H1 (cell line): Measurements from ENCODE around the gene SBSN. TPM values are rescaled to one million over a fixed set of nuclear protein-coding genes. Genes with fewer than 3 reads are reported as not detected.

Experiments
- FOSL1 ChIP-seq: IDR thresholded peaks from 2 replicates; pipeline ENCODE4 v1.6.1; 2011; ENCODE audit warnings: mild to moderate bottlenecking, low read depth, low read length, moderate library complexity; ENCODE audit not compliant: insufficient read depth
- POLR2AphosphoS5 ChIP-seq: IDR thresholded peaks from 2 replicates; pipeline ENCODE4 v1.6.1; 2011; ENCODE audit warnings: low read depth, low read length
- SP1 ChIP-seq: IDR thresholded peaks from 2 replicates; pipeline ENCODE4 v1.6.1; 2011; ENCODE audit warnings: low read depth, low read length
- TAF1 ChIP-seq: IDR thresholded peaks from 2 replicates; pipeline ENCODE4 v1.6.1; 2011; ENCODE audit warnings: mild to moderate bottlenecking, low read depth, low read length
- polyA plus RNA-seq, 7 experiments: library from polyadenylated mRNA; depleted of rRNA in 3 of 7; stranded (reverse) in 5 of 7; unstranded in 2 of 7; fragments of >200 nt in 5 of 7; fragments of 200-250 nt in 2 of 7; gene quantifications; 1 replicate in 5 of 7; 2 replicates in 1 of 7; 4 replicates in 1 of 7; pipeline versions ENCODE4 v1.2.1 to v1.2.3, GENCODE V29; 2011 to 2013; ENCODE audit warnings: missing spikeins in 2 of 7, mixed read lengths in 2 of 7
- total RNA-seq: library from RNA; stranded (reverse); fragmentation: NEBNext Ultra II Directional; extraction: Animal tissue kit (Norgen Biotek cat#: 25700); gene quantifications from 2 replicates; pipeline ENCODE4 v1.2.1, GENCODE V29; 2021

Gene SBSN
- total and polyA plus RNA-seq, 2 of the 8 experiments (the other 6 are each of a cell fraction or from before 2014, with no cell fraction given), result not detected

DNA sequence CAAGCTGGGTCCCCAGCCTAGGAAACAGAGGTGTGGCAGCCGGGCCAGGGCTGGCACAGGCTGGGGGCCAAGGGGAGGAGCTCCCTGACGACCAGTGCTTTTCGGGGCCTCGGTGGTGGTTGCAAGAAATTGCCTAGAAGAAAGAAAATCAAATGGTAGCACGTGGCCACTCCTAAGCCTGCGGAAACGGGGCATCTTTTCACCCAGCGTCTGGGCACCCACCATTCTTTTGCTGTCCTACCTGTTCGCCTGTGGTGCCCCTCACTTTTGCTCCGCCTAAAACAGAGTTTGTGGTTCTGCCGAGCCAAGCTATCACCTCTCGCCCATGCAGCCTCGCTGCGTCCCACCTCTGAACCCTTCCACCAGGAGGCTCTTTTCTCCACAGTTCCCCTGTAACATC is 30.7 kb downstream of the SBSN start (continued):
- TF ChIP-seq POLR2AphosphoS5 (no peak), TAF1 (no peak), FOSL1 (no peak), SP1 (no peak)
